Stimulated activated CD8-positive, alpha-beta memory T cell treated with anti-CD3 and anti-CD28 coated beads, Interleukin-4, amount 100 ng/mL, for 4 hours (primary cell): ENCODE data around the gene IL15.
"Not testable (repeated sequence)": the region's sequence is repeated elsewhere in the genome, so short reads cannot be mapped to it uniquely, and the experiment has no call there.

Experiments used
- DNase-seq, 2 donors: peaks; one replicate each; pipeline ENCODE4 v3.0.0-alpha.2; 2020; ENCODE audit warnings: low read depth in 2 of 2, low spot score in 1 of 2

Gene IL15

DNA sequence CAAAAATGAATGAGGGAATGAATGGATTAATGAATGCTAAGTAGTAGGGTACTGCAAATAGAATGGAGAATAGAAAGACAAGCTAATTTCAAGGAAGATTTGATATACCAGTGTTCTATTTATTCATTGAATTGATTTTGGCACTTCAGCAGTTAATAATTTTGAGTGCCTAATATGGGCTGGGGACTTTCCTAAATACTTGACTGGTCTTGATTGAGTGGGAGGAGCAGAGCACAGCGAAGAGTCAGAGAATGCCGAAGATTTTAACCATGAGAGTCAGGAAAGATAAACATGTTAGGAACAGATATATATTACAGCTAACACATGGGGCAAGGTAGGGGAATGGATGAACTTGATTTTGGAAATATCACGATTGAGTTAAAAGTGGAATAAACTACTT lies 10.6 kb downstream of the IL15 start:
- DNase-seq, result no peak

GRCh38 chr4:141647966-141648365 lies 11.6 kb downstream of the IL15 start:
- DNase-seq, result no peak

DNA sequence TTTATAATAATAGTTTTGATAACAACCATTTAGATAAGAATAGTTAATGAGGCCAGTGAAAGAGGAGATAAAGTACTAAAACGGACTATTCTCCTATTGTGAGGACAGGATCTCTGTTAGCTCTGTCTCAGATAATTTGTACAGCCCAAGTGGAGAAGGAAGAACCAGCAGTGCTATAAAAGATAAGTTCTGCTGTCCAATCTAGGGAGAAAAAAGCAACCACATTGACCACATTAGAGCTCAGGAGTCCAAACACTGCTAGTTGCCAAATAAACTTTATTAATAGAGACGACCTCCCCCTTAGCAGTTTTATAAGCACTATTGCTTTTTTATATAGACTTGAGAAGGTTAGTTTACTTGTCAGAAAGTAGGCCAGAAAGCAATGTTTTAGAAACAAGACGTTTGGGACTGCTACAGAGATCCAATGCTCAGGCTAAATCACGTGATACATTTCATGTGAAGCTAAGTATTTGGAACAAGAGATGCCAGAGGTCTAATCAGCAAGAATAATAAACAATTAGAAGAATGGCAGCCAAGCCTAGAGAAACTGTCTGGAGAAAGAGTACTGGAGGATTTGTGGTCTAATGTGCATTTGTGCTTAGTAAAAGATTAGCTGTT lies 15.9 kb downstream of the IL15 start:
- no peak for DNase-seq

DNA sequence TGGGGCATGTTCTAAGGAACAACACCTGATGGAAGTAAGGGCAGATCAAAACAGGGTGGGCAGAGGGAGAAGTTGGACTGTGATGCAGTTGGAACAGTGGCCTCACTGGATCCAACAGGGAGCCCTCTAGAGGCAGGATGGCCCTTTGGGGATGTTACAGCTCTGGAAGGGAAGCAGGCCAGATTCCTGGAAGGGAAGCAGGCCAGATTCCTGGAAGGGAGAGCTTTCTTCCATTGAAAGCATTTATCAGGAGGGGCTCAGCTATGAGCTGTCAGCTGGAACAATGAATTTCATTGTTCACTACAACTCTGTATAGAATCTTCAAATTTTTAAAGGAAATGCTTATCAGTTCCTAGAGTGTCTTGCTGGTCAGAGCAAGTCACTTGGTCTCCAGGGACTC lies 17.7 kb downstream of the IL15 start:
- DNase-seq, result no peak

DNA sequence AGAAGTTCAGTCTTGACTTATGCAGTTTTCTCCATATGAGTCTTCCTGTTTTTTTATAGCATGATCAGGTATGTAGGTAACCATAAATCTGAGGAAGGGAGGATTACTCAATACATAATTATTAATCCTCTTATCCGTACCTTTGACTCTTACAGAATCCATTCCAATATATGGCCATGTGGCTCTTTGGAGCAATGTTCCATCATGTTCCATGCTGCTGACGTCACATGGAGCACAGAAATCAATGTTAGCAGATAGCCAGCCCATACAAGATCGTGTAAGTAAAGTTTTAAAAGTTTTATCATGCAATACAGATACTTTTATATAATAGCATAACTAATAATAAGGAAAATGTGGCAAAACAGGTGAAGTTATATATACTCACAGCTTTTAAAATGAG lies 19.6 kb downstream of the IL15 start:
- no peak for DNase-seq

DNA sequence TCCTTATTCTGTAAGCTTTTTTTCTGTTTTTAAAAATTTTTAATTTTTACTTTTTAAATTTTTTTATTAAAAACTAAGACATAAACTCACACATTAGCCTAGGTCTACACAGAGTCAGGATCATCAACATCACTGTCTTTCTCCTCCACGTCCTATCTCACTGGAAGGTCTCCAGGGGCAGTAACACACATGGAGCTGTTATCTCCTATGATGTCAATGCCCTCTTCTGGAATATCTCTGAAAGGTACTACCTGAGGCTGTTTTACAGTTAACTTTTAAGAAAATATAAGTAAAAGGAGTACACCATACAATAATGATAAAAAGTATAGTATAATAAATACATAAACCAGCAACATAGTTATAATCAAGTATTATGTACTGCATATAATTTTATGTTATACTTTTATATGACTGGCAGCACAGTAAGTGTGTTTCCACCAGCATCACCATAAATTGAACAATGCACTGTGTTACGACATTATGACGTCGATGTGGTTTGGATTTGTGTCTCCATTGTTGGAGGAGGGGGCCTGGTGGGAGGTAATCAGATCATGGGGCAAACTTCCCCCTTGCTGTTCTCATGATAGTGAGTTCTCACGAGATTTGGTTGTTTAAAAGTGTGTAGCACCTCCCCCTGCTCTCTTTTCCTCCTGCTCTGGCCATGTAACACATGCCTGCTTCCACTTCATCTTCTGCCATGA lies 21.3 kb downstream of the IL15 start:
- no peak for DNase-seq

DNA sequence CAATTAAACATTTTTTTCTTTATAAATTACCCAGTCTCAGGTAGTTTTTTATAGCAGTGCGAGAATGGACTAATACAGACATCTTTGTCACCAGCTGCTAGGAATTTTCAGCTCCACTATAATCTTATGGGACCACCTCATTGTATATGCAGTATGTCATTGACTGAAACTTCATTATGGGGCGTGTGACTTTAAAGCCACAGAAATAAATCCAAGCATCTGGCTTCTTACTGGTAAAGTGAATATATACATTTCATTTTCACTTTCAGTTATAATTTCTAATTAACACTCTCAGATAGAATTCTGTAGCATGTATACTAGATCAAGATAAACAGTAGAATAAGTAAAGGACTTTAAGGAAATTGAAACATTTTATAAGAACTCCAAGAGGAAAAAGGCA lies 21.9 kb downstream of the IL15 start:
- no peak for DNase-seq

DNA sequence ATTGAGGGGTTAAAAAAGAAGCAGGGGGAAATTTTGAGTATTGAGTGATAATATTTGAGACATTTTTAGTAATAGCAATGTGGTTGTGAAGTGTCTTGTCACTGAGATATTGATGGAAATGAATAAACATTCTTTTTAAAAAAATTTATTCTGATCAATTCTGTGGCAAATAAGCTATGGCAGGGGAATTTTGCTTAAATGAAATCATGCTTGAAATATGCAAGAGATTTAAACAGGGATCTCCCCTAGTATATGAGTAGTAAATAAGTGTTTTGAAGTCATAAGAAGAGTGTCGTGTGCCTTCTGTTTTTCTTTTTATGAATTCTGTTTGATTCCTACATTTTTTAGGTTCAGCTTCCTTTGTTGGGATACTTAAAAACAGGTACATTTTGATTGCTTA lies 23.2 kb downstream of the IL15 start:
- DNase-seq, result no peak

DNA sequence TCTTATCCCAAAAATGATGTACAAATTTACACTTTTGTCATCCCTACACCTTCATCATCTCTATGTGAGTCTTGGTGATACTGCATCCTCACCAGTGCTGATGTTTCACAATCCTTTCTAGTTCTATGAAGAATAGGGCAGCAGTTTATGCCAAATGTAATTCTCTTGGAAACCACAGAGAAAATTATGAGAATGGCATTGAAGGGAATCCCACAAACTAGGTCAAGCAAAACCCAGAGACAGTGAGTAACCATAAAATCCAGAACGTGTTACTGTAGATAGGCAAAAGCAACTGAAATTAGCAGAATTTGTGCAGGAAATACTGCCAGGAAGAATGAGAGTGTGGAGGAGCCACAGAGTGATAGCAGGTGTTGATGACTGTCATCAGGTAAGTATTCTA lies 24.5 kb downstream of the IL15 start:
- no peak for DNase-seq

DNA sequence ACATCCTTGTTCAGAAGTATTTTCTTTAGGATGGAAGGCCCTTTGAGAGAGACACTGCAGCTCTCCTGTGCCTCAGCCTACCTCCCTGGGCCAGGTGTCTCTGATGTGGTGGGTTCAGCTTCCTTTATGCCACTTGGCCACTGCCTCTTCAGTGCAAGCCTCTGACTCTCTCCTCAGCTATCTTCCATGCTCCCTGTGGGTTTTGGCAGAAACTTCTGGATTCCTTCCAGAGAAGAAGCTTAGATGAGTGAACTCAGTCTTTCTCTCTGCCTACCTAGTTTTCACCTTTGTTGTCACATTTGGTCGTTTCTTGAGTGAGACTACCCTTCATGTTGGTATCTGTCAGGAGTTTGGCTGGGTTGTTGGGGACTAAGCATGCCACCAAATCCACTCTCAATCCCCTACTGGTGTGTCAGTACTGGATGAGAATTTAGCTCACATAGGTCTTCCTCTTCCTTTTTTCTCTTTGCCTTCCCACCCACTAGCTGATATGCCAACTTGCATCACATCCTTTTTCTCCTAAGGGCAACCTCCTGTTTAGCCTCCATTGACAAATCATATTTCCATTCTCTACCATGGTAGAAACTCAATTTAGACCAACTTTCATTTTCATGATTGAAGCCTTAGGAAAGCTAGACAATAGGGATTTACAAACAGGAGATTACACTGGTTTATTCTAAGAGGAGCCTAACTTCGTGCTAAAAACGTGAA lies 32.0 kb downstream of the IL15 start:
- DNase-seq, result no peak

- DNase-seq, result no peak
Observed at GRCh38 chr4:141669501-141669900, 33.1 kb downstream of the IL15 start.

DNA sequence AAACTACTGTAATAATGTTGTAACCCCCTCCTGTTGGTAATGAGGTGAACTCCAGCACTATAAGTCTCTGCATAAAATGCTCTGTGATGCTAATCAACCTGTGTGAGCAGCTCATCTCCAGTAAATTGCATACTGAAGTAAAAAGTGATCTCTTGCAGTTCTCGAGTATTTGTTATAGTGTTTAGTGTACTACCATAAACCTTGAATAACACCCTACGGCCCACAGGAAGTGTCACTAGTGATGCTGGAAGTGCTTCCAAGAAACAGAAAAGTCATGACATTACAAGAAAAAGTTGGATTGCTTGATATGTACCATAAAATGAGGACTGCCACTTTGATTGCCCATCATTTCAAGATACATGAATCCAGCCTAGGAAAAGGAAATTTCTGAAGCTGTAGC lies 39.0 kb downstream of the IL15 start:
- DNase-seq, result no peak

GRCh38 chr4:141676087-141676670 lies 39.8 kb downstream of the IL15 start:
- DNase-seq, result no peak

- no peak for DNase-seq
Observed at GRCh38 chr4:141680060-141680459, 43.7 kb downstream of the IL15 start.

GRCh38 chr4:141684785-141685184 lies 48.4 kb downstream of the IL15 start:
- no peak for DNase-seq

DNA sequence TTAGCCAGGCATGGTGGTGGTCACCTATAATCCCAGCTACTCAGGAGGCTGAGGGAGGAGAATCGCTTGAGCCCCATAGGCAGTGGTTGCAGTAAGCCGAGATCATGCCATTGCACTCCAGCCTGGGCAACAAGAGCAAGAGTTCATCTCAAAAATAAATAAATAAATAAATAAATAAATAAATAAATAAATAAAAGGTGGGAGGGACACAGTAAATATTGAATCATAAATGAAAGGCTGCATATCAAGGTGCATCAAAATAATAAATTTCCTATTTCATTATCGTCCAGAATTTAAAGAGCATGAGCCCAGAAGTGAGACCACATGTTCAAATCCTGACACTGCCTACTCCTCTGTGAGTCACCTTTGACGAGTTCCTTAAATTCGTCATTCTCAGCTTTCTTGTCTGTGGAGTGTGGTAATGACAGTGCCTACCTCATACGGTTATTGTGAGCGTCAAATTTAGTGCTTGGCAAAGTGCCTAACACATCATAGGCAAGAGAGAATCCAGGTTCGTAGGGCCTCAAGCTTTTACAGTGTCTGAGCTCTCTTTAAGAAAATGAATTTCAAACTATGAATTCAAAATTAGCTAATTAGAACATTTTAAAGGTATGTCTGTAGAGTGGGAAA lies 49.9 kb downstream of the IL15 start:
- no peak for DNase-seq

GRCh38 chr4:141686879-141687278 lies 50.5 kb downstream of the IL15 start:
- DNase-seq, result no peak

- DNase-seq, result not testable (repeated sequence)
Observed at GRCh38 chr4:141689726-141690296, 53.4 kb downstream of the IL15 start.

- DNase-seq, result not testable (repeated sequence)
Observed at GRCh38 chr4:141691247-141691646, 54.9 kb downstream of the IL15 start.

DNA sequence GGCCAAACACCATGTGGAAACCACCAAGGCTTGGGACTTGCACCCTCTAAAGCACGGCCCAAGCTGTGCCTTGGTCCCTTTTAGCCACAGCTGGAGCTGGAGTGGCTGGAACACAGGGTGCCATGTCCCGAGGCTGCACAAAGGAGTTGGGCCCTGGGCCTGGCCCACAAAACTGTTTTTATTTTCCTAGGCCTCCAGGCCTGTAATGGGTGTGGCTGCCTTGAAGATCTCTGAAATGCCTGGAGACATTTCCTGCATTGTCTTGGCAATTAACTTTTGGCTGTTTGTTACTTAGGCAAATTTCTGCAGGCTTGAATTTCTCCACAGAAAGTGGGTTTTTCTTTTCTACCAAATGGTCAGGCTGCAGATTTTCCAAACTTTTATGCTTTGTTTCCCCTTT lies 55.7 kb downstream of the IL15 start:
- no peak for DNase-seq

DNA sequence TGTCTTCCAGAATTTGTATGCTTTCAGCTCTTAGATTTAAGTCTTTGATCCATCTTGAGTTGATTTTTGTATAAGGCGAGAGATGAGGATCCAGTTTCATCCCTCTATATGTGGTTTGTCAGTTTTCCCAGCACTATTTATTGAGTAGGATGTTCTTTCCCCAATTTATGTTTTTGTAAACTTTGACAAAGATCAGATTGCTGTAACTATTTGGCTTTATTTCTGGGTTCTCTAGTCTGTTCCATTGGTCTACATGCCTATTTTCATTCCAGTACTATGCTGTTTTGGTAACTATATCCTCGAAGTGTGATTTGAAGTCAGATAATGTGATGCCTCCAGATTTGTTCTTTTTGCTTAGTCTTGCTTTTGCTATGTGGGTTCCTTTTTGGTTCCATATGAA lies 60.7 kb downstream of the IL15 start:
- DNase-seq, result no peak
